ENCODE results near the gene PAK3.

Gene PAK3

GRCh38 chrX:111129921-111130320 lies 33.9 kb downstream of the PAK3 start:
- FAIRE-seq (no peak), DNase-seq (ENCODE audit: insufficient read length, low spot score) (no peak)

GRCh38 chrX:111131572-111131971 lies 35.6 kb downstream of the PAK3 start:
- no peak for FAIRE-seq
- DNase-seq (ENCODE audit: insufficient read length, low spot score), result no peak

GRCh38 chrX:111133389-111133788 lies 37.4 kb downstream of the PAK3 start:
- DNase-seq (ENCODE audit: insufficient read length, low spot score) (no peak), FAIRE-seq (no peak)

- no peak for FAIRE-seq
- no peak for DNase-seq (ENCODE audit: insufficient read length, low spot score)
Observed at GRCh38 chrX:111145878-111146277, 49.9 kb downstream of the PAK3 start.

- FAIRE-seq, result no peak
- DNase-seq (ENCODE audit: insufficient read length, low spot score), result no peak
Observed at GRCh38 chrX:111151764-111152163, 55.8 kb downstream of the PAK3 start.

GRCh38 chrX:111159232-111159631 lies 63.2 kb downstream of the PAK3 start:
- no peak for DNase-seq (ENCODE audit: insufficient read length, low spot score)

GRCh38 chrX:111164728-111165127 lies 68.7 kb downstream of the PAK3 start:
- no peak for FAIRE-seq
- no peak for DNase-seq (ENCODE audit: insufficient read length, low spot score)

More at GRCh38 chrX:111159232-111159631, 63.2 kb downstream of the PAK3 start:
- no peak for FAIRE-seq

- no peak for FAIRE-seq
- DNase-seq (ENCODE audit: insufficient read length, low spot score), result no peak
Observed at GRCh38 chrX:111165902-111166301, 69.9 kb downstream of the PAK3 start.

GRCh38 chrX:111167334-111167733 lies 71.3 kb downstream of the PAK3 start:
- FAIRE-seq, result no peak
- no peak for DNase-seq (ENCODE audit: insufficient read length, low spot score)

GRCh38 chrX:111168314-111168713 lies 72.3 kb downstream of the PAK3 start:
- DNase-seq (ENCODE audit: insufficient read length, low spot score) (no peak), FAIRE-seq (no peak)

- DNase-seq (ENCODE audit: insufficient read length, low spot score) (no peak), FAIRE-seq (no peak)
Observed at GRCh38 chrX:111169141-111169540, 73.2 kb downstream of the PAK3 start.

- DNase-seq (ENCODE audit: insufficient read length, low spot score) (no peak), FAIRE-seq (no peak)
Observed at GRCh38 chrX:111170017-111170416, 74.0 kb downstream of the PAK3 start.

- FAIRE-seq, result no peak
- DNase-seq (ENCODE audit: insufficient read length, low spot score), result no peak
Observed at GRCh38 chrX:111180750-111181240, 84.8 kb downstream of the PAK3 start.

GRCh38 chrX:111181951-111182350 lies 86.0 kb downstream of the PAK3 start:
- no peak for DNase-seq (ENCODE audit: insufficient read length, low spot score)
- FAIRE-seq, result no peak

GRCh38 chrX:111182997-111183396 lies 87.0 kb downstream of the PAK3 start:
- DNase-seq (ENCODE audit: insufficient read length, low spot score) (no peak), FAIRE-seq (no peak)

- FAIRE-seq (no peak), DNase-seq (ENCODE audit: insufficient read length, low spot score) (no peak)
Observed at GRCh38 chrX:111191598-111191997, 95.6 kb downstream of the PAK3 start.

- FAIRE-seq (no peak), DNase-seq (ENCODE audit: insufficient read length, low spot score) (no peak)
Observed at GRCh38 chrX:111199505-111199904, 103.5 kb downstream of the PAK3 start.

GRCh38 chrX:111200327-111200726 lies 104.3 kb downstream of the PAK3 start:
- DNase-seq (ENCODE audit: insufficient read length, low spot score), result no peak
- no peak for FAIRE-seq

GRCh38 chrX:111207851-111208250 lies 111.9 kb downstream of the PAK3 start:
- no peak for FAIRE-seq
- DNase-seq (ENCODE audit: insufficient read length, low spot score), result no peak

GRCh38 chrX:111216293-111216801 lies 120.4 kb downstream of the PAK3 start:
- DNase-seq (ENCODE audit: insufficient read length, low spot score), result no peak
- no peak for FAIRE-seq

GRCh38 chrX:111244235-111244750 lies 148.3 kb downstream of the PAK3 start:
- DNase-seq (ENCODE audit: insufficient read length, low spot score) (no peak), FAIRE-seq (no peak)

- FAIRE-seq (no peak), DNase-seq (ENCODE audit: insufficient read length, low spot score) (peak; percentile 5)
Observed at GRCh38 chrX:111254896-111255693, 159.1 kb downstream of the PAK3 start.
